ENCODE results near the gene PFAS. TPM values are rescaled to one million over a fixed set of nuclear protein-coding genes. Genes with fewer than 3 reads are reported as not detected.

Gene PFAS
- polyA plus RNA-seq, 4 donors: 29.2 to 45.8 (median 41.8) TPM

- no peak for DNase-seq (ENCODE audit: low read depth in 4 of 4, low spot score in 3 of 4)
Measured at GRCh38 chr17:8267480-8268147, 18.5 kb downstream of the PFAS start.

DNA sequence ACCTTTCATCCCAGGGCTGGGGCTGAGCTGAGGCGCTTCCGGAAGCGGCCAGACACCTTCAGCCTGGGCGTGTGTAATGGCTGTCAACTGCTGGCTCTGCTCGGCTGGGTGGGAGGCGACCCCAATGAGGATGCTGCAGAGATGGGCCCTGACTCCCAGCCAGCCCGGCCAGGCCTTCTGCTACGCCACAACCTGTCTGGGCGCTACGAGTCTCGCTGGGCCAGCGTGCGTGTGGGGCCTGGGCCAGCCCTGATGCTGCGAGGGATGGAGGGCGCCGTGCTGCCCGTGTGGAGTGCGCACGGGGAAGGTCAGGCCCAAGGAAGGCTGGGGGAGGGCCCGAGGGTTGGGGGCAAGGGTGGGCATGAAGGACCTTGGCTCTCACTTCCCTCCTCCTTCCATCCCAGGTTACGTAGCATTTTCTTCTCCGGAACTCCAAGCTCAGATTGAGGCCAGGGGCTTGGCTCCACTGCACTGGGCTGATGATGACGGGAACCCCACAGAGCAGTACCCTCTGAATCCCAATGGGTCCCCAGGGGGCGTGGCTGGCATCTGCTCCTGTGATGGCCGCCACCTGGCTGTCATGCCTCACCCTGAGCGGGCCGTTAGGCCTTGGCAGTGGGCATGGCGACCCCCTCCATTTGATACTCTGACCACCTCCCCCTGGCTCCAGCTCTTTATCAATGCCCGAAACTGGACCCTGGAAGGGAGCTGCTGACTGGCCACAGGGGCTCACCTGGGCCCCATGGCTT is 19.6 kb downstream of the PFAS start:
- DNase-seq (ENCODE audit: low read depth in 4 of 4, low spot score in 3 of 4): no peak

DNA sequence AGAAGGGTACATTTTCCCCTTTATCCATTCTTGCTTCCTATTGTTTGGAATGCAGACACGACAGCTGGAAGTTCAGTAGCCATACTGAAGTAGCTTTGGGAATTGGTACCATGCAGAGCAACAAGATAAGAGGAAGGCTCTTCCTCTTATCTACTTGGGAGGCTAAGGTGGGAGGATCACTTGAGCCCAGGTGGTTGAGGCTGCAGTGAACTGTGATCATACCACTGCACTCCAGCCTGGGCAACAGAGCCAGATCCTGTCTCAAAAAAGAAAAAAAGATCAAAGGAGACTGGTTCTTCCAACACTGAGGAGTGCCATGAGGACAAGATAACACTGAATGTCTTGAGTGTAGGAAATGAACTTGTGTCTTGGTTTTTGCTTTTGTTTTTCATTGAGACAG is 23.3 kb downstream of the PFAS start:
- no peak for DNase-seq (ENCODE audit: low read depth in 4 of 4, low spot score in 3 of 4)

DNA sequence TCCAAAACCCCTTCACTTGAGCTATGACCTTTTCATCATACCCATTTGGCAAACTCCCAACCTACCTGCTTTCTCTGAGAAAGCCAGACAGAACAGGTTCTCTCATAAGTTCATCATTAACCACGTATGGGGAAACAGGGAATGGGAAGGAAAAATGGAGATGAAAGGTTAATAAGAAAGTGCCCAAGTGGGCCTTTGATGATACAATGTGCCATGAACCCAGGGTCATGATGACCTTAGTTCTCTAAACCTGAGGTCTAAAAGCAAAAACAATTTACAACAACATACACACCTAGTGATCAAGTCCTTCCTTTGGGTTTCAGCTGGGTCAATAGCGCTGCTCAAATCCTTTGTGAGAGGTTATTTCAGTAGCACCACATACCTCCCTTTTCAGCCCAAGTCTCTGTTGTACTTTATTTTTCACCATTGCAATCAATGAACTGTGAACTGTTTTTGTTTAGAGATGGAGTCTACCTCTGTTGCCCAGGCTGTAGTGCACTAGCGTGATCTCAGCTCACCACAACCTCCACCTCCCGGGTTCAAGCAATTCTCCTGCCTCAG is 24.9 kb downstream of the PFAS start:
- peak in 3 of 4 donors; percentile 40 to 63 (median 44) for DNase-seq (ENCODE audit: low read depth in 4 of 4, low spot score in 3 of 4)

- DNase-seq (ENCODE audit: low read depth in 4 of 4, low spot score in 3 of 4): no peak
Measured at GRCh38 chr17:8274816-8275215, 25.7 kb downstream of the PFAS start.

DNA sequence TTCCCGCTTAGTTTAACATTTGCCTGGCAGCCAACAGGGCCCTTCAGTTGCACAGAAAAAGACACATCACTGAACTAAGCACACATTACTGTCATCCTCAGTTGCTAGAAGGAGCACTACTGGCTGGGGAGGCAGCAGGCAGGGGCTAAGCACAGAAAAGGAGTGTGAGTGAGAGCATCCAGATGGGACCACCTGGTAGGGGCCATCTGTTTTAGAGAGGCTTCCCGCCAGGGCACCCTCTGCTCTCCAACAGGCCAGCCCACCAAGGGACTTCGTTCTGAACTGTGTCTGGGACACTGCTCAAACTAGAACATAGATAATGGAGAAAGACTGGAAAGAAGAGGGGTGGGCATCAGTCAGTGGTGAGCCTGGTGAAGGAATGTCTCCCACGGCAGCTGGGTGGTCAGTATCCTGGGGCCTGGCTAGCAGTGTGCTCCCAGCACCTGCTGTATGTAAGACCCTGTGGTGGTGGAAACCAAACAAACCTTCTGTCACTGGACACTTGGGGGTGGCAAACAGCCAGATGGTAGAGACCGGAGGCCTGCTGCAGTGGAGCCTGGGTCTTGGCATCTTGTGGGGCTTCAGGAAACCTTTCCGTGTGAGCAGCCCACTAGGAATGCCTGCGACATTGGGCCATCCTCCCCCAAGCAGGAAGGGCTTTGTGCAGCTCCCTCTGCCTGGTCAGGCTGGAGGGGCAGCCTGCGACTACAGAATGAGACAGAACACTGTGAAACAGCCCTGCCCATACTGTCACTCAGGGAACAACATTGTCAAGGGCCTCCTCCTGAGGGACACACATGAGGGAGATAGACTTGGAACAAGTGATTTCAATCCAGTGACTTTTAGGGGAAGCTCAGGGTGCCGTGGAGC is 26.6 kb downstream of the PFAS start:
- DNase-seq (ENCODE audit: low read depth in 4 of 4, low spot score in 3 of 4): no peak

GRCh38 chr17:8277317-8277716 is 28.2 kb downstream of the PFAS start:
- no peak for DNase-seq (ENCODE audit: low read depth in 4 of 4, low spot score in 3 of 4)

DNA sequence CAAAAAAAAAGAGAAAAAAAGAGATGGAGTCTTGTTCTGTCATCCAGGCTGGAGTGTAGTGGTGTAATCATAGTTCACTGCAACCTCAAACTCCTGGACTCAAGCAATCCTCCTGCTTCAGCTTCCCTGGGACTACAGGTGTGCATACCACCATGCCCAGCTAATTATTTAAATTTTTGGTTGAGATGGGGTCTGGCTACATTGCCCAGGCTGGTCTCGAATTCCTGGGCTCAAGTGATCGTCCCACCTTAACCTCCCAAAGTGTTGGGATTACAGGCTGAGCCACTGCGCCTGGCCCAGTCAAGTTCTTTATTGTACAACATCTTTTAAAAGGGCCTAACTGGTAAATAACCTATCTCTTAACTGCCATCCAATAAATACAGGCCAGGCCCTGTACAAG is 33.3 kb downstream of the PFAS start:
- no peak for DNase-seq (ENCODE audit: low read depth in 4 of 4, low spot score in 3 of 4)

DNA sequence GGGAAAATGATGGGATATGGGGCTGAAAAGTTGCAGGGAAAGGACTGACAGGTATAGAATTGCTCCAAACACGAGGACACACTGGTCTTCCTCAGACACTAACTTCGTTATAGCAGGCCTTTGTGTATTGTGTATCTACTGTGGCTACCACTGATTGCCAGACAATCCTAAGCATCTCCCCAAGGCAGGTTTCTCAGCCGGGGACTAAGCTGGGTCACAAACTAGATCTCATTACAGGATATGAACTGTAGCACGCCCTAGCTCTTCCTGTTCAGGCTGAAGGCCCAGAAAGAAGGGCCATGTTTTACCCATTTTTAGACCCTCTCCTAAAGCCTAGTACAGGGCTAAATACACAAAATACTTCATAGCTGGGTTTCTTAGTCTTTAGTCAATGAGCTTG is 34.3 kb downstream of the PFAS start:
- DNase-seq (ENCODE audit: low read depth in 4 of 4, low spot score in 3 of 4): no peak

GRCh38 chr17:8284126-8284525 is 35.0 kb downstream of the PFAS start:
- no peak for DNase-seq (ENCODE audit: low read depth in 4 of 4, low spot score in 3 of 4)

GRCh38 chr17:8285270-8286181 is 36.4 kb downstream of the PFAS start:
- no peak for DNase-seq (ENCODE audit: low read depth in 4 of 4, low spot score in 3 of 4)

DNA sequence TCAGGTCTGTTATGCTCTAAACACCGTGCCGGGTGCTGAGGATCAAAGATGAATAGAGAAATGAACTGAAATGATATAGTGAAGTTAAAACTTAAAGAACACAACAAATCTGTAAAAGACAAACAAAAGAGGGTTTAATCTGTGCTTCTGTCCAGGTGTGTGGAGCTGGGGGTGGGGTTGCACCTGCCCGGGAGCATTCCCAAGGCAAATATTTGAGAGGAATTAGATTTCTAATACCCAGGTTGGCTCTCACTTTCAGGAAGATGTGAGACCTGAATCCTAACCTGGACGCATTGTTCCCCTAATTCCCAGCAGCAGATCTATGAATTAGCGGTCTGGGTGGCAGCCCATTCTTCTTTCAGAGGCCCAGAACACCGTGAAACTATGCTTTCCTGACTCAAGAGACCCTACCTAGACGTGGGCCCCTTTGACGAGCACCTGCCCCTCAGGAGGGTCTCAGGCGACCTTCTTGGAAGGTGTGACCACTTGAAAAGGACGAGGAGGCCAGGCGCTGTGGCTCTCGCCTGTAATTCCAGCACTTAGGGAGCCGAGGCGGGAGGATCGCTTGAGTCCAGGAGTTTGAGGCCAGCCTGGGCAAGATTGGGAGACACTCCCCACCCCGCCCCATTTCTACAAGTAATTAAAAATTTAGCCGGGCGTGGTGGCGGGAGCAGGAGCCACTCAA is 38.7 kb downstream of the PFAS start:
- DNase-seq (ENCODE audit: low read depth in 4 of 4, low spot score in 3 of 4): no peak

DNA sequence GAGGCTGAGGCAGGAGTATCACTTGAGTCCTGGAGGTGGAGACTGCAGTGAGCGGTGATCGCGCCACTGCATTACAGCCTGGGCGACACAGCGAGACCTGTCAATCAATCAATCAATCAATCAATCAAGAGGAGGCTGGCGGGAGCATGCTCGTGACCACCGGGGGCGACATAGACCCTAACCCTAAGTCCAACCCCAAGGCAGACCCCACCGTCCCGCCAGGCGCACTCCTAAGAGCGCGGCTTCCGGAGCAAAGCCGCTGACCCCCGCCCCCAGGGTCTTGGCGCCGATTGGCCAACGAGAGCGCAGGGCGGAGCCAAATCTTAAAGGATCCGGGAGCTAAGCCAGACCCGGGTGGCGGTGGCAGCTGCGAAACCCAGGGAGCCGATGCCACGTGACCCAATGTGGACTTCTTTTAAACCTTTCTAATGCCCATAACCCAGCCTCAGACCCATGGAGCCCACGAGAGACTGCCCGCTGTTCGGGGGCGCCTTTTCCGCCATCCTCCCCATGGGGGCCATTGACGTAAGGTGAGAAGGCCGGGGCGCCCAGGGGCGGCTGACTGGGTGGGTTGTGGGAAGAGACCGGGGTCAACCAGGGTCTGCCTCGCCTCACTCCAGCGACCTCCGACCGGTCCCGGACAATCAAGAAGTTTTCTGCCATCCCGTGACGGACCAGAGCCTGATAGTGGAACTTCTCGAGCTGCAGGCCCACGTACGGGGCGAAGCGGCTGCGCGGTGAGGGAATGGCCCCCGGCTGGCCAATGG is 39.4 kb downstream of the PFAS start, which contains the start of gene RANGRF:
Gene RANGRF (plus strand): TSS at position 335 of the 767 bp plus-strand sequence. CDS start 119 bp downstream, at position 454.
- peak; percentile 71 to 82 (median 76) for DNase-seq (ENCODE audit: low read depth in 4 of 4, low spot score in 3 of 4)

GRCh38 chr17:8289103-8289397 is 40.0 kb downstream of the PFAS start:
- DNase-seq (ENCODE audit: low read depth in 4 of 4, low spot score in 3 of 4): no peak

- no peak for DNase-seq (ENCODE audit: low read depth in 4 of 4, low spot score in 3 of 4)
Measured at GRCh38 chr17:8290043-8290442, 41.0 kb downstream of the PFAS start.

DNA sequence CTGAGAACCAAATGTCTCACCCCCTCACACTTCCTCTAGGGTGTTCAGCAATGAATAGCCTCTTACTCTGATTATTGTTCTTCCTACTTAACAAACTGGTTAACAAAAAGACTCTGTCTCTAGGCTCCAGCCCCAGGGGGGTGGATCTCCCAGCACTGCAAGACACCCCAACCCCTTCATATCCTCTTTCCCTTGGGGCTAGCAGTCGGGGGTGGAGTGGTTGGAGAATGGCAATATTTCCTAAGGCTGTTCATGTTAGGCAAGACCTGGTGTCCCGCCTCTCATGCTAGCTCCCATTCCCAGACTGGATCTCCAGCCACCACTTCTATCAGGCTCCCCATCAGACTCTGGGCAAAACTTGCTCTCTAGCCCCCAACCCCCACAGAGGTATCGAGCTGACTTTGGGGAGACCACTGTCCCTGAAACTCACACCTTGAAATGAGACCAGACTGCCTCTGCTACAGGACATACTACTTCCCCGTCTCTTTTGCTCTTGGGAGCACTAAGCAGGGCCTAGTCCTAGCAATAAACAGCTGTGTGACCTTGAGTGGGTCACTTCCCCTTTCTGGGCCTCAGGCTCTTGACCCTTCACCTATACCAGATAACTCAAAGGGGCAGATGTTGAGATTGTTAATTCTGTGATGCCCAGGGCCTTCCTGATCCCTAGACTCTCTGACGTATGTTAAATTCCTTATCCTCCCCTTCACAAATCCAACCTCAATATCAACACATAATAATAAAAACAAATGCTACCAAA is 43.7 kb downstream of the PFAS start:
- DNase-seq (ENCODE audit: low read depth in 4 of 4, low spot score in 3 of 4): no peak

GRCh38 chr17:8294361-8294760 is 45.3 kb downstream of the PFAS start:
- no peak for DNase-seq (ENCODE audit: low read depth in 4 of 4, low spot score in 3 of 4)

GRCh38 chr17:8294814-8295316 is 45.8 kb downstream of the PFAS start:
- DNase-seq (ENCODE audit: low read depth in 4 of 4, low spot score in 3 of 4): no peak
